ENCODE measurements around the gene TBX1. TPM values are rescaled to one million over a fixed set of nuclear protein-coding genes. Genes with fewer than 3 reads are reported as not detected.

TBX1 gene
- total RNA-seq, 4 donors from 2014 or later: 1.6 to 7.0 (median 4.8) TPM

GRCh38 chr22:19810381-19811201 lies 50.0 kb downstream of the TBX1 start:
- TF ChIP-seq CTCF (IDR thresholded peaks at IDR 0.05): no peak
- Histone ChIP-seq H3K9me3 (no peaks in the 10 kb centered on the region), H3K4me3 (no peak overlapping the region), H3K36me3 (no peaks in the 10 kb centered on the region), H3K4me1 (peaks cover 47% of the 10 kb centered on the region), H3K27ac (no peak overlapping the region), H3K27me3 (no peaks in the 10 kb centered on the region)
- DNase-seq (ENCODE audit: low spot score in 2 of 2): peak in 1 of 2 donors; percentile 75
- WGBS: 61% methylated on average over 12 of the region's 23 CpGs

GRCh38 chr22:19811211-19811621 lies 50.6 kb downstream of the TBX1 start:
- no peak for TF ChIP-seq EP300 (IDR thresholded peaks at IDR 0.05)
- no peak for TF ChIP-seq CTCF (IDR thresholded peaks at IDR 0.05)
- no peak for TF ChIP-seq POLR2A (IDR thresholded peaks at IDR 0.05)
- TF ChIP-seq POLR2AphosphoS5 (IDR thresholded peaks at IDR 0.05): no peak
- H3K36me3 ChIP-seq: no peaks in the 10 kb centered on the region
- DNase-seq (ENCODE audit: low spot score in 2 of 2): peak in 1 of 2 donors; percentile 56
- no peaks in the 10 kb centered on the region for H3K27me3 ChIP-seq
- H3K4me3 ChIP-seq: no peak overlapping the region
- H3K4me1 ChIP-seq: peaks cover 40% of the 10 kb centered on the region
- 54% methylated on average over 9 of the region's 12 CpGs for WGBS
- no peaks in the 10 kb centered on the region for H3K9me3 ChIP-seq
- H3K27ac ChIP-seq: no peak overlapping the region

GRCh38 chr22:19811811-19812771 lies 51.5 kb downstream of the TBX1 start:
- H3K27ac ChIP-seq: no peak overlapping the region
- peak in 1 of 2 donors; percentile 77 for DNase-seq (ENCODE audit: low spot score in 2 of 2)
- no peak overlapping the region for H3K4me3 ChIP-seq
- TF ChIP-seq POLR2AphosphoS5 (IDR thresholded peaks at IDR 0.05) (no peak), POLR2A (IDR thresholded peaks at IDR 0.05) (no peak), CTCF (IDR thresholded peaks at IDR 0.05) (no peak)
- H3K4me1 ChIP-seq: peaks cover 32% of the 10 kb centered on the region
- 86% methylated on average over 20 of the region's 36 CpGs for WGBS
- no peaks in the 10 kb centered on the region for H3K27me3 ChIP-seq
- H3K9me3 ChIP-seq: no peaks in the 10 kb centered on the region
- H3K36me3 ChIP-seq: no peaks in the 10 kb centered on the region

- no peaks in the 10 kb centered on the region for H3K9me3 ChIP-seq
- H3K4me3 ChIP-seq: no peak overlapping the region
- H3K27ac ChIP-seq: no peak overlapping the region
- no peaks in the 10 kb centered on the region for H3K36me3 ChIP-seq
- TF ChIP-seq EP300 (IDR thresholded peaks at IDR 0.05) (no peak), POLR2A (IDR thresholded peaks at IDR 0.05) (no peak), CTCF (IDR thresholded peaks at IDR 0.05) (no peak), POLR2AphosphoS5 (IDR thresholded peaks at IDR 0.05) (no peak)
- DNase-seq (ENCODE audit: low spot score in 2 of 2): peak in 1 of 2 donors; percentile 45
- H3K27me3 ChIP-seq: no peaks in the 10 kb centered on the region
- WGBS: 94% methylated on average over 11 of the region's 11 CpGs
- peaks cover 23% of the 10 kb centered on the region for H3K4me1 ChIP-seq
Measured at GRCh38 chr22:19812910-19813309, 52.3 kb downstream of the TBX1 start.

- DNase-seq (ENCODE audit: low spot score in 2 of 2): no peak
- Histone ChIP-seq H3K27me3 (no peaks in the 10 kb centered on the region), H3K4me1 (peaks cover 21% of the 10 kb centered on the region), H3K27ac (no peak overlapping the region), H3K36me3 (no peaks in the 10 kb centered on the region), H3K9me3 (no peaks in the 10 kb centered on the region), H3K4me3 (no peak overlapping the region)
- 92% methylated on average over 5 of the region's 5 CpGs for WGBS
- TF ChIP-seq CTCF (IDR thresholded peaks at IDR 0.05): no peak
- TF ChIP-seq POLR2AphosphoS5 (IDR thresholded peaks at IDR 0.05): no peak
- TF ChIP-seq EP300 (IDR thresholded peaks at IDR 0.05): no peak
- no peak for TF ChIP-seq POLR2A (IDR thresholded peaks at IDR 0.05)
Measured at GRCh38 chr22:19814428-19814827, 53.9 kb downstream of the TBX1 start.
